H1 (cell line): ENCODE data around the gene ANKH.

ENCODE experiments used
- CEBPB ChIP-seq: IDR thresholded peaks from 2 replicates; pipeline ENCODE4 v1.6.1; 2012; ENCODE audit warnings: low read depth, low read length
- HDAC6 ChIP-seq: IDR thresholded peaks from one replicate; pipeline ENCODE4 v1.7.1; 2012; ENCODE audit warnings: low read depth, mild to moderate bottlenecking, inconsistent platforms, low read length, moderate library complexity
- POLR2AphosphoS5 ChIP-seq: IDR thresholded peaks from 2 replicates; pipeline ENCODE4 v1.6.1; 2011; ENCODE audit warnings: low read depth, low read length
- RAD21 ChIP-seq, 2 experiments: IDR thresholded peaks in 1 of 2; conservative IDR thresholded peaks in 1 of 2; 2 replicates each; pipeline ENCODE4 v1.6.1; 2011; ENCODE audit warnings: low read depth in 2 of 2, low read length in 2 of 2, improper control_type of control experiment in 1 of 2, inconsistent platforms in 1 of 2, mild to moderate bottlenecking in 1 of 2, moderate library complexity in 1 of 2

- TF ChIP-seq POLR2AphosphoS5 (no peak), CEBPB (no peak), RAD21 (IDR thresholded peaks at IDR 0.05 in 1 of 2, conservative IDR thresholded peaks at IDR 0.05 in 1 of 2; ENCODE audit: low read depth in 2 of 2, low read length in 2 of 2) (no peak), HDAC6 (no peak)
Observed at GRCh38 chr5:14908172-14908571, 36.6 kb upstream of the ANKH start.
